ENCODE results near the gene EDARADD.

Gene EDARADD

GRCh38 chr1:236507022-236507700 lies 113.1 kb downstream of the EDARADD start:
- DNase-seq (ENCODE audit: low read depth, low spot score): no peak
- no peak overlapping the region for H3K27ac ChIP-seq

- H3K27ac ChIP-seq: no peak overlapping the region
- DNase-seq (ENCODE audit: low read depth, low spot score): no peak
These were observed 114.5 kb downstream of the EDARADD start for GRCh38 chr1:236508593-236509027.

GRCh38 chr1:236509203-236509602 lies 115.1 kb downstream of the EDARADD start:
- H3K27ac ChIP-seq: no peak overlapping the region

GRCh38 chr1:236509647-236510401 lies 115.7 kb downstream of the EDARADD start:
- H3K27ac ChIP-seq: no peak overlapping the region
- DNase-seq (ENCODE audit: low read depth, low spot score): no peak

More at GRCh38 chr1:236509203-236509602, 115.1 kb downstream of the EDARADD start:
- DNase-seq (ENCODE audit: low read depth, low spot score): no peak

- no peak for DNase-seq (ENCODE audit: low read depth, low spot score)
These were observed 117.8 kb downstream of the EDARADD start for GRCh38 chr1:236511735-236512418.

GRCh38 chr1:236514703-236515442 lies 120.8 kb downstream of the EDARADD start:
- peak overlapping the region; percentile 91 for H3K27ac ChIP-seq
- DNase-seq (ENCODE audit: low read depth, low spot score): no peak

More at GRCh38 chr1:236511735-236512418, 117.8 kb downstream of the EDARADD start:
- no peak overlapping the region for H3K27ac ChIP-seq

DNA sequence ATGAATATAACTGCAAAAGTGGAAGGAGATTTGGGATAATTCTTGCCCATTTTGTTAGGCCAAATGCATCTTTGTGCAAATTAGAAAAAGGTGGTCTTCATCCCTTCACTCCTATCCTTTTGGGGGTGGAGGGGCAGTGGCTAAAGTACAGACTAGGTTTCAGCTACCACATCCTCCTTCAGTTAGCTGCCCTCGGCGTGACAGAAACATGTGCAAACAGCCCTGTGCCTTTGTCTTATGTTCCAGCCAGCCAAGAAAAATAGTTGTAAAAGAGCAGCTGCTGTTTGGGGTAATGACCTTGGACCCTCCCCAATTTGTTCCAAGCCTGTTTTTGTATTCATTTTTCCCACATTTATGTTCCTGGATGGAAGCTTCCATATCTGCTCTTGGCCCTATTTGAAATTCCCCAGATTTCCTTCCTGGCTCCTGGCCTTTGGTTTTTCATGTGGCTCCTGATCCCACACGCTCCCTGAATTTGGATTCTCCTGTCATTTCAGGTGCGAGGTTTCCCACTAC lies 121.4 kb downstream of the EDARADD start:
- no peak for DNase-seq (ENCODE audit: low read depth, low spot score)
- H3K27ac ChIP-seq: peak overlapping the region; percentile 91

GRCh38 chr1:236516929-236517704 lies 123.0 kb downstream of the EDARADD start:
- no peak for DNase-seq (ENCODE audit: low read depth, low spot score)
- peak overlapping the region; percentile 91 for H3K27ac ChIP-seq

- no peak for DNase-seq (ENCODE audit: low read depth, low spot score)
- H3K27ac ChIP-seq: peak overlapping the region; percentile 91
These were observed 124.2 kb downstream of the EDARADD start for GRCh38 chr1:236518322-236518721.

DNA sequence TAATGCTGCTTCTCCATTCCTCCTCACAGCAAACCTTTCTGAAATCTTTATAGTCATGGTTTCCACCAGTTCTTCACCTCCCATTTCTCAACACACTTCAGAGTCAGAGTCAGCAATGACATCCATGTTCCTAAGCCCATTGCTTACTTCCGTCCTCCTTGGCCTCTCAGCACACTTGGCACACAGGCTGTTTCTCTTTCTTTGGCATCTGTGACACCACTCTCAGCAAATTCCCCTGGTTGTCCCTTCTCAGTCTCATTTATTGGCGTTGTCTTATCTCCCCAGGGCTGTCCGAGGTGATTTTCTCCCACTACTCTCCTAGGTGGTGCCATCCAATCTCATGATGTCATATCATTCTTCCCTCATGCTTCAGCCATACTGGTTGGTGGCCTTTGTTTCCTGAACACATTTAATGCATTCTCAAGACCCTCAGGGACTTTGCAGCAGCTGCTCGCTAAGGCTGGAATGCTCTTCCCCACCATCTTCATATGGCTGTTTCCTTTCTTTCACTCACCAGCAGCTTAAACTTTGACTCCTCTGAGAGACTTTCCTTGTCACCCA lies 126.4 kb downstream of the EDARADD start:
- no peak for DNase-seq (ENCODE audit: low read depth, low spot score)
- H3K27ac ChIP-seq: no peak overlapping the region

- peak overlapping the region; percentile 83 for H3K27ac ChIP-seq
These were observed 129.0 kb downstream of the EDARADD start for GRCh38 chr1:236522937-236523703.

DNA sequence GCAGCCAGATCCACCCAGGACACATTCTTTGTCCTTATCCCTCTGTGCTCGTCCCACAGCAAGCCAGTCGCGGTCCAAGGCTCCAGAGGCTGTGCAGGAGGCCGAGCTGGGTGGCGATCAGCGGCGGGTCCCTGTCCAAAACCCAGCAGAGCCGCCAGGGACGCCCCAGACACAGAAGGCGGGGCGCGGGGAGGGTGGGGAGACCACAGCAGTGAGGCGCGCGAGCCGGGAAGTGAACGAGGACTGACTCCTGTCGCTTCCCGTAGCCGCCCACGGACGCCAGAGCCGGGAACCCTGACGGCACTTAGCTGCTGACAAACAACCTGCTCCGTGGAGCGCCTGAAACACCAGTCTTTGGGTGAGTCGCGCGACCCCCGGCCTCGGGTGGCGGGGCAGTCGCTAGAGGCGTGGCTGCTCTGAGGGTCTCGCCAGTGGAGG lies 129.6 kb downstream of the EDARADD start, which contains the start of gene LGALS8:
LGALS8 (plus strand) TSS at position 279 of the 438 bp plus-strand sequence. CDS start 2,089 bp downstream, outside the sequence.
- H3K27ac ChIP-seq: peak within 1 kb of the TSS; percentile 83
- DNase-seq (ENCODE audit: low read depth, low spot score): no peak

More at GRCh38 chr1:236522937-236523703, 129.0 kb downstream of the EDARADD start:
- no peak for DNase-seq (ENCODE audit: low read depth, low spot score)

- no peak for DNase-seq (ENCODE audit: low read depth, low spot score)
- H3K27ac ChIP-seq: peak overlapping the region; percentile 83
These were observed 130.2 kb downstream of the EDARADD start for GRCh38 chr1:236524142-236524894.

DNA sequence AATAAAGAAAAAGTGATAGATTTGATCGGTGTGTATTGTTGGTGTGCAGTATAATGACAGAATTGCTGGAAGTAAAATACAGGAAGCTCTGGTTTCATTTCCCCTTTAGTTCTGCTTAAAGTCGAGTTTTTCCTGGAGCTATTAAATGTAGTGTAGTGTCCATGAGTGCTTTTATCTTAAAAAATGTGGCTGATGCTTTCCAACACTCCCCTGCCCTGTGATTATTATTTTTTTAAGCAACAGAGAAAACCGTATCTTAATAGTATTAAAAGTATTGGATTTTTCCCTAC lies 130.8 kb downstream of the EDARADD start:
- no peak for DNase-seq (ENCODE audit: low read depth, low spot score)
- H3K27ac ChIP-seq: peak overlapping the region; percentile 83

DNA sequence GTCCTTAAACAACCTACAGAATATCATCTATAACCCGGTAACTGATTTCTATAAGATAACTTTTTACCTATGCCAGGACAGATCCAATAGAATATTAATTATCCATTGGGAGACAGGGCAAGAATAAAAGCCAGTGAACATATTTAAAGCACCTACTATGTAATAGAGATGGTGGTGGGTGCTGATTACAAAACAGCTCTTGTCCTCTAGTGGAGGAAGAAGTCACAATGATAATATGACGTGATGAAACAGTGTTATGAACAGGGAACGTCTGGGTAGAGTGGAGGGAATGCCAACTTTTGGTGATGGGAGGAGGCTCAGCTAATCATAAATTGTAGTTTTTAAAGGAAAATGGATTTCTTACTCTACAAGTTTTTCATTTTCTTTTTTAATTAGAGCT lies 132.0 kb downstream of the EDARADD start:
- no peak for DNase-seq (ENCODE audit: low read depth, low spot score)
- H3K27ac ChIP-seq: no peak overlapping the region

GRCh38 chr1:236530286-236530685 lies 136.2 kb downstream of the EDARADD start:
- H3K27ac ChIP-seq: no peak overlapping the region
- no peak for DNase-seq (ENCODE audit: low read depth, low spot score)

GRCh38 chr1:236530959-236531358 lies 136.9 kb downstream of the EDARADD start:
- DNase-seq (ENCODE audit: low read depth, low spot score): no peak
- H3K27ac ChIP-seq: no peak overlapping the region
